Stomach (tissue), 4 donors: ENCODE measurements around the gene RASD1.

Experiments used
- EP300 ChIP-seq: sonication (generic); formaldehyde crosslinking; IDR thresholded peaks from one replicate; pipeline ENCODE4 v1.6.1; 2017; ENCODE audit warnings: antibody characterized with exemption
- POLR2A ChIP-seq, 4 donors: fragments of 450-650 bp; IDR thresholded peaks; one replicate each; pipeline ENCODE4 v1.6.1; 2016; ENCODE audit warnings: antibody characterized with exemption in 4 of 4, control low read depth in 2 of 4, mild to moderate bottlenecking in 1 of 4, moderate library complexity in 1 of 4
- POLR2AphosphoS5 ChIP-seq, 3 donors: sonication (generic); formaldehyde crosslinking; IDR thresholded peaks; one replicate each; pipeline ENCODE4 v1.6.1; 2016; ENCODE audit warnings: antibody characterized with exemption in 3 of 3
- TF ChIP-seq, protein P1 (sequence below), 7 experiments: fragments of 450-650 bp in 4 of 7; fragments of 200-600 bp in 3 of 7; sonication (generic) in 3 of 7; IDR thresholded peaks; one replicate each; pipeline ENCODE4 v1.5.1; 2016 to 2019; ENCODE audit warnings: antibody characterized with exemption in 7 of 7, control low read depth in 2 of 7, mild to moderate bottlenecking in 1 of 7

DNA sequence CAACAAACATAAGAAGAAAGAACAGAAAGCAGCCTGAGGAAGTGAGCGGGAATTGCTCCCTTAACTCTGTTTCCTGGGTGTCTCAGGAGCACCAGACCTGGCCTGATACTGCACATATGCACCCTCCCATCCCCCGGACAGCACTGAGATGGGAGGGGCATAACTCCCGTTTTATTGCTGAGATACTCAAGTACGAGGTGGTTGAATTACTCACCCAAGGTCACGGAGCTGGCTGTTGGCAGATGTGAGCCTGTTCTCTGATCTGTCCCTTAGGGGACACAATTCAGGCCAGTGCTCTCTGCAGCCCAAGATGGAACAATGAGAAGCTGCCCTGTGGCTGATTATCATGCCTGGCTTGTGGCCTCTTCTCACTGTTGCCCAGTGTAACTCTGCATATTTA is 28.5 kb downstream of the RASD1 start:
- TF ChIP-seq, protein P1, sequence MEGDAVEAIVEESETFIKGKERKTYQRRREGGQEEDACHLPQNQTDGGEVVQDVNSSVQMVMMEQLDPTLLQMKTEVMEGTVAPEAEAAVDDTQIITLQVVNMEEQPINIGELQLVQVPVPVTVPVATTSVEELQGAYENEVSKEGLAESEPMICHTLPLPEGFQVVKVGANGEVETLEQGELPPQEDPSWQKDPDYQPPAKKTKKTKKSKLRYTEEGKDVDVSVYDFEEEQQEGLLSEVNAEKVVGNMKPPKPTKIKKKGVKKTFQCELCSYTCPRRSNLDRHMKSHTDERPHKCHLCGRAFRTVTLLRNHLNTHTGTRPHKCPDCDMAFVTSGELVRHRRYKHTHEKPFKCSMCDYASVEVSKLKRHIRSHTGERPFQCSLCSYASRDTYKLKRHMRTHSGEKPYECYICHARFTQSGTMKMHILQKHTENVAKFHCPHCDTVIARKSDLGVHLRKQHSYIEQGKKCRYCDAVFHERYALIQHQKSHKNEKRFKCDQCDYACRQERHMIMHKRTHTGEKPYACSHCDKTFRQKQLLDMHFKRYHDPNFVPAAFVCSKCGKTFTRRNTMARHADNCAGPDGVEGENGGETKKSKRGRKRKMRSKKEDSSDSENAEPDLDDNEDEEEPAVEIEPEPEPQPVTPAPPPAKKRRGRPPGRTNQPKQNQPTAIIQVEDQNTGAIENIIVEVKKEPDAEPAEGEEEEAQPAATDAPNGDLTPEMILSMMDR (IDR thresholded peaks at IDR 0.05) = no peak
- no peak for TF ChIP-seq POLR2A (IDR thresholded peaks at IDR 0.05)
- no peak for TF ChIP-seq POLR2AphosphoS5 (IDR thresholded peaks at IDR 0.05)
- TF ChIP-seq EP300 = no peak
